ENCODE data around the gene AP4M1. TPM values are rescaled to one million over a fixed set of nuclear protein-coding genes. Genes with fewer than 3 reads are reported as not detected.

Gene AP4M1
- total RNA-seq, 2 donors from 2014 or later, result 26.3 to 31.5 TPM

DNA sequence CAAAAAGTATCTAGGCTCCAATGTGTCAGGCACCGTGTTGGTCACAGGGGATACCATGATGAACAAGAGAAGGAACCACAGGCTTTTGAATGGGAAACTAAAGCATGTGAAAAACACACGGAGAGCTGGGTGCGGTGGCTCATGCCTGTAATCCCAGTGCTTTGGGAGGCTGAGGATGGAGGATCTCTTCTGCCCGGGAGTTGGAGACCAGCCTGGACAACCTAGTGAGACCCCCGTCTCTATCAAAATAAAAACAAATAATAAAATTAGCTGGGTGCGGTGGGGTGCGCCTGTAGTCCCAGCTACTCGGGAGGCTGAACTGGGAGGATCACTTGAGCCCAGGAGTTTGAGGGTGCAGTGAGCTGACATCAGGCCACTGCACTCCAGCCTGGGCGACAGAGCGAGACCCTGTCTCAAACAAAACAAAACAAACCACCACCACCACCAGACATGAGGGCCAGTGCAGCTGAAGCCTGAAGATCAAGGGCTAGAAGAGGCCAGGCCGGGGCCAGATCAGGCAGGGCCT is 13.3 kb upstream of the AP4M1 start:
- Histone ChIP-seq H3K36me3 (ENCODE audit: control insufficient read depth, insufficient read depth, low read length) (peaks cover 30% of the 10 kb centered on the region), H3K4me3 (ENCODE audit: low read length) (peak overlapping the region; percentile 92), H3K9me3 (ENCODE audit: control insufficient read depth, low read length) (no peaks in the 10 kb centered on the region), H3K27ac (ENCODE audit: low read depth, low read length) (peak overlapping the region; percentile 62), H3K9ac (ENCODE audit: extremely low read depth, low read length, poor library complexity, severe bottlenecking) (peak overlapping the region; percentile 68), H3K4me1 (ENCODE audit: control insufficient read depth, insufficient read depth, low read length) (no peaks in the 10 kb centered on the region), H3K27me3 (ENCODE audit: control insufficient read depth, insufficient read depth, low read length, poor library complexity, severe bottlenecking) (no peaks in the 10 kb centered on the region)
- Mint-ChIP-seq H3K4me1 (peaks cover 7% of the 10 kb centered on the region), H3K9me3 (no peaks in the 10 kb centered on the region), H3K4me3 (peak overlapping the region; percentile 91), H3K27me3 (ENCODE audit: insufficient read depth) (no peaks in the 10 kb centered on the region), H3K27ac (peak overlapping the region; percentile 94), H3K36me3 (ENCODE audit: low read depth) (peaks cover 28% of the 10 kb centered on the region)
- 88 to 94% methylated on average over 8 to 11 of the region's 11 CpGs for WGBS, 2 experiments (ENCODE audit: insufficient coverage in 1 of 2, insufficient read length in 1 of 2)
- no peak for DNase-seq
- TF ChIP-seq, protein P1, sequence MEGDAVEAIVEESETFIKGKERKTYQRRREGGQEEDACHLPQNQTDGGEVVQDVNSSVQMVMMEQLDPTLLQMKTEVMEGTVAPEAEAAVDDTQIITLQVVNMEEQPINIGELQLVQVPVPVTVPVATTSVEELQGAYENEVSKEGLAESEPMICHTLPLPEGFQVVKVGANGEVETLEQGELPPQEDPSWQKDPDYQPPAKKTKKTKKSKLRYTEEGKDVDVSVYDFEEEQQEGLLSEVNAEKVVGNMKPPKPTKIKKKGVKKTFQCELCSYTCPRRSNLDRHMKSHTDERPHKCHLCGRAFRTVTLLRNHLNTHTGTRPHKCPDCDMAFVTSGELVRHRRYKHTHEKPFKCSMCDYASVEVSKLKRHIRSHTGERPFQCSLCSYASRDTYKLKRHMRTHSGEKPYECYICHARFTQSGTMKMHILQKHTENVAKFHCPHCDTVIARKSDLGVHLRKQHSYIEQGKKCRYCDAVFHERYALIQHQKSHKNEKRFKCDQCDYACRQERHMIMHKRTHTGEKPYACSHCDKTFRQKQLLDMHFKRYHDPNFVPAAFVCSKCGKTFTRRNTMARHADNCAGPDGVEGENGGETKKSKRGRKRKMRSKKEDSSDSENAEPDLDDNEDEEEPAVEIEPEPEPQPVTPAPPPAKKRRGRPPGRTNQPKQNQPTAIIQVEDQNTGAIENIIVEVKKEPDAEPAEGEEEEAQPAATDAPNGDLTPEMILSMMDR (conservative IDR thresholded peaks at IDR 0.05), result no peak

DNA sequence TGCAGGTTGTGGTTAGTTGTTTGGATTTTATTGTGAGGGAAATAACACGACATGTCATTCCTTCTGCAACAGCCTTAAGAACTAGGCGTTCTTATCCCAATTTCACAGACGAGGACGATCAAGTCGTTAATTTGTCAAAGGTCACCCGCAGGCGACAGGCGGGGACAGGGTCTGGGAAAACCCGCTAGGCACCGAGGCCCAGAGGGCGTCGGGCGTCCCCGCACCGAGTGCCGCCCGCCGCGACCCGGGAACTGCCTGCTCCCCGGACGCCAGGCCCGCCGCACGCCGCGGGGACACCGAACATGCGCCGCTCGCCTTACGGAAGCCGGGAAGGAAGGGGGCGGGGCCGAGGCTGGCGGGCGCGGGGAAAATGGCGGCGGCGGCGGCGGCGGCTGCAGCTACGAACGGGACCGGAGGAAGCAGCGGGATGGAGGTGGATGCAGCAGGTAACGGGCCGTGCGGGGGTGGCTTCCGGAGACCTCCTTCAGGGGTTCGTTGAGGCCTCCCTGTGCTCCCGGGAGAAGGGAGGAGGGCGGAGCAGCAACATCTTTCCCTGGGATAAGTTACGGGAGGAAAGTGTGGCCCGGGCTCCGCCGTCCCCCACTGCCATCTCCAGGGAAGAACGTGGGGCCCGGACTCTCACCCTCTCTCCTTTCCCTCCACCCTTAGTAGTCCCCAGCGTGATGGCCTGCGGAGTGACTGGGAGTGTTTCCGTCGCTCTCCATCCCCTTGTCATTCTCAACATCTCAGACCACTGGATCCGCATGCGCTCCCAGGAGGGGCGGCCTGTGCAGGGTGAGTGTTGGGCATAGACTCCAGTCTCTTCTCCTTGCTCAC is 12.6 kb upstream of the AP4M1 start, which contains the start of gene COPS6:
COPS6 (plus strand) TSS at position 349 of the 837 bp plus-strand sequence; CDS start at position 371, 22 bp downstream.
- Histone ChIP-seq H3K4me1 (ENCODE audit: control insufficient read depth, insufficient read depth, low read length) (no peaks in the 10 kb centered on the region), H3K4me3 (ENCODE audit: low read length) (peak within 1 kb of the TSS; percentile 92), H3K9ac (ENCODE audit: extremely low read depth, low read length, poor library complexity, severe bottlenecking) (peak within 1 kb of the TSS; percentile 68), H3K27ac (ENCODE audit: low read depth, low read length) (peak within 1 kb of the TSS; percentile 62), H3K36me3 (ENCODE audit: control insufficient read depth, insufficient read depth, low read length) (peaks cover 36% of the 10 kb centered on the region), H3K27me3 (ENCODE audit: control insufficient read depth, insufficient read depth, low read length, poor library complexity, severe bottlenecking) (no peaks in the 10 kb centered on the region), H3K9me3 (ENCODE audit: control insufficient read depth, low read length) (no peaks in the 10 kb centered on the region)
- Mint-ChIP-seq H3K4me1 (peaks cover 7% of the 10 kb centered on the region), H3K4me3 (peak within 1 kb of the TSS; percentile 91), H3K36me3 (ENCODE audit: low read depth) (peaks cover 35% of the 10 kb centered on the region), H3K9me3 (no peaks in the 10 kb centered on the region), H3K27me3 (ENCODE audit: insufficient read depth) (no peaks in the 10 kb centered on the region), H3K27ac (peak within 1 kb of the TSS; percentile 94)
- 2 to 14% methylated on average over 7 to 68 of the region's 68 CpGs for WGBS, 2 experiments (ENCODE audit: insufficient coverage in 1 of 2, insufficient read length in 1 of 2)
- DNase-seq, result peak; percentile 92
- TF ChIP-seq, protein P1 (conservative IDR thresholded peaks at IDR 0.05), result no peak

DNA sequence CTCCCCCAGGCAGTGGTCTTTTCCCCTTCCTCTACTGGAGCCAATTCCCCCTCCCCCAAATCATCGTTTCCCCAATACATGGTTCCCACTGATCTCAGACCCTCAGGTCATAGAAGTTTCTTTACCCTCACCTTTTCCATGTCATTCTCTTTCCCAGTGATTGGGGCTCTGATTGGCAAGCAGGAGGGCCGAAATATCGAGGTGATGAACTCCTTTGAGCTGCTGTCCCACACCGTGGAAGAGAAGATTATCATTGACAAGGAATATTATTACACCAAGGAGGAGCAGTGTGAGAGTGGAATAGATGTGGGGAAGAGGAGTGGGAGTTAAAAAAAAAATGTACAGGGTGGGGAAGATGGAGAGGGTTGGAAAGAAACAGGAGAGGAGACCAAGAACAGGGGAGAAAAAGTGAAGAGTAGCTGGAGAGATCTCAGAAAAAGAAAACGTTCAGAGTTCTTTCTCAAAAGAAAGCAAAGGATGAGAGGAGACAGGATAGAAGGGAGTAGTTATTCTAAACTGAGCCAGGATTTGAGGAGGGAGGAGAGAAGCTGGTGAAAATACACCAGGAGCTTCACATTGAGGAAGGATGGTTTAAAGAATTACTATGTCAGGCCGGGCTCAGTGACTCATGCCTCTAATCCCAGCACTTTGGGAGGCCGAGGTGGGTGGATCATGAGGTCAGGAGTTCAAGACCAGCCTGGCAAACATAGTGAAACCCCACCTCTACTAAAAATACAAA is 11.8 kb upstream of the AP4M1 start:
- Histone ChIP-seq H3K27me3 (ENCODE audit: control insufficient read depth, insufficient read depth, low read length, poor library complexity, severe bottlenecking) (no peaks in the 10 kb centered on the region), H3K27ac (ENCODE audit: low read depth, low read length) (peak overlapping the region; percentile 62), H3K9ac (ENCODE audit: extremely low read depth, low read length, poor library complexity, severe bottlenecking) (peak overlapping the region; percentile 68), H3K4me1 (ENCODE audit: control insufficient read depth, insufficient read depth, low read length) (no peaks in the 10 kb centered on the region), H3K4me3 (ENCODE audit: low read length) (peak overlapping the region; percentile 92), H3K9me3 (ENCODE audit: control insufficient read depth, low read length) (no peaks in the 10 kb centered on the region), H3K36me3 (ENCODE audit: control insufficient read depth, insufficient read depth, low read length) (peaks cover 44% of the 10 kb centered on the region)
- TF ChIP-seq, protein P1 (conservative IDR thresholded peaks at IDR 0.05), result no peak
- DNase-seq, result no peak
- peaks cover 43% of the 10 kb centered on the region for H3K36me3 Mint-ChIP-seq (ENCODE audit: low read depth)
- no peaks in the 10 kb centered on the region for H3K27me3 Mint-ChIP-seq (ENCODE audit: insufficient read depth)
- peaks cover 7% of the 10 kb centered on the region for H3K4me1 Mint-ChIP-seq
- peak overlapping the region; percentile 91 for H3K4me3 Mint-ChIP-seq
- no peaks in the 10 kb centered on the region for H3K9me3 Mint-ChIP-seq
- 41 to 52% methylated on average over 4 to 7 of the region's 7 CpGs for WGBS, 2 experiments (ENCODE audit: insufficient coverage in 1 of 2, insufficient read length in 1 of 2)
- H3K27ac Mint-ChIP-seq, result peak overlapping the region; percentile 90
